Stromal cell of bone marrow (primary cell): ENCODE measurements around the gene IBTK.
A peak's percentile ranks its signal among the peaks of the same experiment; 100 is the strongest.
"Not testable (repeated sequence)": the region's sequence is repeated elsewhere in the genome, so short reads cannot be mapped to it uniquely, and the experiment has no call there.

Source experiments
- DNase-seq: peaks from one replicate; pipeline ENCODE4 v3.0.0-alpha.2; 2012; ENCODE audit warnings: low read depth

IBTK gene, protein sequence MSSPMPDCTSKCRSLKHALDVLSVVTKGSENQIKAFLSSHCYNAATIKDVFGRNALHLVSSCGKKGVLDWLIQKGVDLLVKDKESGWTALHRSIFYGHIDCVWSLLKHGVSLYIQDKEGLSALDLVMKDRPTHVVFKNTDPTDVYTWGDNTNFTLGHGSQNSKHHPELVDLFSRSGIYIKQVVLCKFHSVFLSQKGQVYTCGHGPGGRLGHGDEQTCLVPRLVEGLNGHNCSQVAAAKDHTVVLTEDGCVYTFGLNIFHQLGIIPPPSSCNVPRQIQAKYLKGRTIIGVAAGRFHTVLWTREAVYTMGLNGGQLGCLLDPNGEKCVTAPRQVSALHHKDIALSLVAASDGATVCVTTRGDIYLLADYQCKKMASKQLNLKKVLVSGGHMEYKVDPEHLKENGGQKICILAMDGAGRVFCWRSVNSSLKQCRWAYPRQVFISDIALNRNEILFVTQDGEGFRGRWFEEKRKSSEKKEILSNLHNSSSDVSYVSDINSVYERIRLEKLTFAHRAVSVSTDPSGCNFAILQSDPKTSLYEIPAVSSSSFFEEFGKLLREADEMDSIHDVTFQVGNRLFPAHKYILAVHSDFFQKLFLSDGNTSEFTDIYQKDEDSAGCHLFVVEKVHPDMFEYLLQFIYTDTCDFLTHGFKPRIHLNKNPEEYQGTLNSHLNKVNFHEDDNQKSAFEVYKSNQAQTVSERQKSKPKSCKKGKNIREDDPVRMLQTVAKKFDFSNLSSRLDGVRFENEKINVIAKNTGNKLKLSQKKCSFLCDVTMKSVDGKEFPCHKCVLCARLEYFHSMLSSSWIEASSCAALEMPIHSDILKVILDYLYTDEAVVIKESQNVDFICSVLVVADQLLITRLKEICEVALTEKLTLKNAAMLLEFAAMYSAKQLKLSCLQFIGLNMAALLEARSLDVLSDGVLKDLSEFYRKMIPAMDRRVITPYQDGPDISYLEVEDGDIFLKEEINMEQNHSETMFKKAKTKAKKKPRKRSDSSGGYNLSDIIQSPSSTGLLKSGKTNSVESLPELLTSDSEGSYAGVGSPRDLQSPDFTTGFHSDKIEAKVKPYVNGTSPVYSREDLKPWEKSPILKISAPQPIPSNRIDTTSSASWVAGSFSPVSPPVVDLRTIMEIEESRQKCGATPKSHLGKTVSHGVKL (N-terminal part only)

DNA sequence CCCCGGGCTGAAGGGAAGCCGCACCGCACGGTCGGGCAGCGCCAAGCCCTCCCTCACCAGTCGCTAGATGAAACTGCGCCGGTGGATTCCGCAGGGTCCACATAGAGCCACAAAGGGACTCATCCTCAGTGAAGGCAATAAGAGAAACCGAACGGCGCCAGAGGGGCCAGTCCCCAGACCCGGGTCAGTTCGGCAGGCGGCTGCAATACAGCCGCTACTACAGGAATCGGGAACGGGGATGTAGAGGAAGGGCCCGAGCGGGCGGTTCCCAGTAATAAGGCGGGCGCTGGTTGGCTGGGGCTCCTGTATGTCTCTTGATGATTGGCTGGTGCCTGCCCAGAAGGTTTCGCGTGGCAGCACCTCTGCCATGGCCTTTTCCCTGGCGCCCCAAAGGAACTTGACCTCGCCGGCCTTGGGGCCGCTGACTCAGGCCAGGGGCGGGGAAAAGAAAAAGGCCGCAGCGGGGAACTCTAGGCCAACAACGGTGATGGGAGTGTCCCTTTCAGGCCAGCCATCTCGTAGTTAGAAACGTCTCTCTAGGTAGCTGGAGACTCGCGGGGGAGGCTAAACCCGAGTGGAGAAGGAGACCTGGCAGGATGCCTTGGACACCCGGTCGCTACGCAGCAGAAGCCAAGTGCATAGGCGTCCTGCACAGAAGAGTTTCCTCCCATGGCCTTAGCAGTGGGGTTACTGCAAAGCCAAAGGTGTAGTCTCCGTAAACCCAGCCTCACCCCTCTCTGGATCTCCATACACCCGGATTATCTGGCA lies at the start of gene IBTK:
IBTK (minus strand) TSS at position 240 of the 768 bp plus-strand sequence. CDS start 7,258 bp downstream, outside the sequence.
- DNase-seq = peak; percentile 91

DNA sequence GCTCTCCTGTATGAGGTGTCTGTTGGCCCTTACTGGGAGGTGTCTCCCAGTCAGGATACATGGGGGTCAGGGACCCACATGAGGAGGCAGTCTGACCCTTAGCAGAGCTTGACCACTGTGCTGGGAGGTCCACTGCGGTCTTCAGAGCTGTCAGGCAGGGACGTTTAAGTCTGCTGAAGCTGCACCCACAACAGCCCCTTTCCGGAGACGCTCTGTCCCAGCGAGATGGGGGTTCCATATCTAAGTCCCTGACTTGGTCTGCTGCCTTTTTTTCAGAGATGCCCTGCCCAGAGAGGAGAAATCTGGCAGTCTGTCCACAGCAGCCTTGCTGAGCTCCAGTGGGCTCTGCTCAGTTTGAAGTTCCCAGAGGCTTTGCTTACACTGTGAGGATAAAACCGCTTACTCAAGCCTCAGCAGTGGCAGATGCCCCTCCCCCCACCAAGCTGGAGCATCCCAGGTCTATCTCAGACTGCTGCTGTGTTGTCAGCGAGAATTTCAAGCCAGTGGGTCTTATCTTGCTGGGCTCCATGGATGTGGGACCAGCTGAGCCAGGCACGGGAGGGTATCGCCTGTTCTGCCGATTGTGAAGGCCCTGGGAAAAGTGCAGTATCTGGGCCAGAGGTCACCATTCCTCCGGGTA lies 36.3 kb upstream of the IBTK start:
- DNase-seq = no peak

DNA sequence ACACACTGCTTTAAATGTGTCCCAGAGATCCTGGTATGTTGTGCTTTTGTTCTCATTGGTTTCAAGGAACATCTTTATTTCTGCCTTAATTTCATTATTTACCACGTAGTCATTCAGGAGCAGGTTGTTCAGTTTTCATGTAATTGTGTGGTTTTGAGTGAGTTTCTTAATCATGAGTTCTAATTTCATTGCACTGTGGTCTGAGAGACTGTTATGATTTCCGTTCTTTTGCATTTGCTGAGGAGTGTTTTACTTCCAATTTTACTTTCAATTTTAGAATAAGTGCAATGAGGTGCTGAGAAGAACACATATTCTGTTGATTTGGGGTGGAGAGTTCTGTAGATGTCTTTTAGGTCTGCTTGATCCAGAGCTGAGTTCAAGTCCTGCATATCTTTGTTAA lies 34.0 kb upstream of the IBTK start:
- DNase-seq = not testable (repeated sequence)

DNA sequence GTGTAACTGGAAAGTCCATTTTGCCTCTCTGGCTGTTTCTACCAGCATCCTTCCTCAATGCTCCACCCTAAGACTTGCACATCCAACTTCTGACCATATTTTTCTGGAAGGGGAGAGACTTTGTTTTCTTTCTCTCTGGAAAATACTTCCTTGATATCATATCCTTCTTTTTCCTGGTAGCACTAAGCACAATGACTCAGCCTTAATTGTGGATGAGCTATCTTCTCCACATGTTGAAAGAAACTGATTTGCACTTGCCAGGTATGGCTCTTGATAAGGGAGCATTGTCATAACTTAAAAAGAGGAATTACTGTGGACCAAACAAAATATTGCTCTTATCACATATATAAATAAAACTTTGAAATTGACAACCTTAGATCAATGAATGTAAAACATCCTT lies 30.1 kb upstream of the IBTK start:
- DNase-seq = no peak

DNA sequence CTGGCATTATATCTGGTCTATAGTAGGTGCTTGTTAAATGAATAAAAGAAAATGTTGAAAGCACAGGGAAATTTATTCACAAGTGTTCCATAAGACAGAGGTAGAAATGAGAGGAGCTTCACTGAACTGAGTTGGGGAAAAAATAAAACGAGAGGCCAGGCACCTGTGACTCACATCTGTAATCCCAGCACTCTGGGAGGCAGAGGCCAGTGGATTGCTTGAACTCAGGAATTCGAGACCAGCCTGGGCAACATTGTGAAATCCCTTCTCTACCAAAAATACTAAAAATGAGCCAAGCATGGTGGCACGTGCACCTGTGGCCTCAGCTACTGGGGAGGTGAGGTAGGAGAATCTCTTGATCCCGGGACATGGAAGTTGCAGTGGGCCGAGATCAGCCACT lies 28.1 kb upstream of the IBTK start:
- DNase-seq = no peak

DNA sequence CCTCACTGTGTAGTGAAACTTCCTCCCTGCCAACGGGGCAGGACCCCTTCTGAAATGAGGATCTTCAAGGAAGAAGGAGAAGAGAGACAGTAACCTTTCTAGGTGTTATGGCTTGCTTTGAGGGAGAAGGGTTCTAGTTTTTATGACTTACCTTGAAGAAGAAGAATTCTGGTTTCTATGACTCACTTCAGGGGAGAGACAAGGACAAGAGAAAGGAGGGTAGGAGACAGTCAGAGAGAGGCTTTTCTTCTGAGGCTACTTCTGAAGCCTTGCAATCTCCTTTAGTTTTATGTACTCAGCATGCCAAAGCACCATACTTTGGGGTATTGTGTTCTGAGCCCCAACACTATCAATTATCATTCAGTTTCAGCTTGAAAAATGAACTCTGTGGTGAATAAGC lies 25.8 kb upstream of the IBTK start:
- DNase-seq = no peak

DNA sequence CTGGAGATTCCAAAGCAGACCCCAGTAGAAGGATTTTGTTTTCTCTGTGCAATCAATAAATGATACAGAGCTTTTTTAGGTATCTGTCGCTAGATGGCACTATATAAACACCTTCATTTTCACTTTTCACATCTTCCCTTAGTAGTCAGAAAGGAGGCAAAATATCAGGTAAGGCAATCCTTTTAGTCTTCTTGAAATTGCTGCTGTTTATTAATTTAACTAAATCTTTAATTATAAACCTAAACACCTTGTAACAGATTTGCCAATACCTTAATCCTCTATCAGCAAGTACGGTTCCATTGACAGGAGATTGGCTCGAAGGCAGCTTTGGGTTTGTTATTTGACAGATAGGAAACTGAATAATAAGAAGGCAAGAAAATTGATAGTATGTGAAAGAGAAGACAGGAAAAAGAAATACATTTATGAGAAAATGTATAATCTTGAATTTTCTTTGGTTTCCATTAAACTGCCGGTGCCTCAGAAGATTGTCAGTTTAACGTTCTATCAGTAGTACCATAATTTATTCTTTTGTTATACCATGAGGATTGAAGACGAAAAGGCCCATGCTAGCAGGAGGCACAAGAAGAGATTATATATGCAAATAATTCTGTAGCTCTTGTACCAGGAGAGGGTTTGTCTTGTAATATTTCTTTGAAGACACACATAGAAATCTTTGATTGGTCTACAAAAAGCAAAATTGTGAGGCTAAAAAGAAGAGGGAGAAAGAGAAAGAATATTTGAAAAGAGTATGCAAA lies 23.5 kb upstream of the IBTK start:
- DNase-seq = no peak

DNA sequence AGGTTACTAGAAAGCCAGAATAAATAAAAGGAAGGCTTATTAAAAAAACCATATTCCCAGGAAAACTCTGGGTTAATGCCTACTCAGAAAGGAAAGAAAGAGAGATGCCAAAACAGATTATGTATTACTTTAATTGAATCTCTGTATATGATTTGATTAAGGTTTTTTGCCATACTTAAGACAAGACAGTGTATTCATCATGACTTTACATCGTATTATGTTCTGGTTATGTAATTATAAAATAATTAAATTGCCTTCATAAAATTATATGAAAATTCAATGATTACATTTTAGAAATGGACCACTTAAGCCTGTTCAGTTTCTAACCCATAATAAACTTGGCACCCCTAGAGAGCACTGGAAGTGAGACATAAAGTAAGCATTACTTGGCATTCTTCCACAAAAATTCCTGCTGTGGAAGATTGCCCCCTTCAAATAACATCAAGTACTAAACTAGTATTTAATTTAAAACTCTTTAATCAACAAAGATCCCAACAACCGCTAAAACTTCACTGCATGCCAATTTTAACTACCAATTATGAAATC lies 20.8 kb upstream of the IBTK start:
- DNase-seq = no peak

DNA sequence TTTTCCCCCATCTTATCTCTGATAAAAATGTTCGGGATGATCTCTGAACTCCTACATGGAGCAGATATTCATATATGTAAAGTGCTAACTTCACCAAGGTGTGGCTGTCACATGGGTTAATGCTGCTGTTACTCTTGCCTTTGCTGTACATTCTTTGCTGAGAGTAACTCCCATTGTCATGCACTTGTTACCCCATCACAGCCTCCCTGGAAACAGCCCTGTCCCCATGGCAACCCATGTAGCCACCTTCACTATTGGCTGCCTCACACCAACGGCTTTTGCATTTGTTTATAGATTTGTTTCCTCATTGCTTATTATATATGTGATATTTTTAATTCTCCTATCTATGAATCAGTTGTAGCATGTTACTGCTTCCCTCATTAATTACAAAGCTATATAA lies 17.3 kb upstream of the IBTK start:
- no peak for DNase-seq

DNA sequence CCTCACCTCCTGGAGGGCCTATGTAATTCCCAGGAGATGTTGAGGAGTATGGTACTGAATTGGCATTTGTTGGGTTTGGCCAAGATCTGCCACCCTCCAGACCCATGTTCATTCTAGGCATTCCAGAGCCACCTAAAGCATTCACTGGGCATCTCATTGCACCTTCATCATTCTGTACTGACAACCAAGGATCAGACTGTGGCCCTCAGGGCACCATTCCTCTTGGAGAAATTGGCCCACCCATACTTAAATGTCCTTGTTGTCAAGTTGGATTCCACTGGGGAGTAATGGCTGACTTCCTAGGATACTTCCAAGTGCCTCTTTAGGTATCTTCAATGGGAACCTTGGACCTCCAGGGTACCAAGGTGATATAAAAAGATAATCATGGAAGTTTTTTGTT lies 16.8 kb upstream of the IBTK start:
- no peak for DNase-seq

DNA sequence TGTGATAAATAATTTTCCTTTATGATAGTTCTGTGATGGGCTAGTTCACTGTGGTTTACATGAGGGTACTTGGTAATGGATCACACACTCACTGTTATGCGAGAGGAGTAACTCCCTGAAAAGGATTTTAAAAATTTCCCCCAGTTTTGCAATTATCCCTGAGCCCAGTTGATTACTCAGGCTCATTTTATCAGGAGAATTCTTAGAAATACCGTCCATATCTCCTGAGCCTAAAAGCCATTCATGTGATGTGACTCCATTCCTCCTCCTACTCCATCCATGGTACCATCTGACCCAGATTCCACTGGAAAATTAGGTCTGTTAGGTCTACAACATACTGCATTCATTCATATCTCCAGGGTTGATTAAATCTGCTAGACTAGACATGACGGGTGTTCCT lies 16.4 kb upstream of the IBTK start:
- no peak for DNase-seq

DNA sequence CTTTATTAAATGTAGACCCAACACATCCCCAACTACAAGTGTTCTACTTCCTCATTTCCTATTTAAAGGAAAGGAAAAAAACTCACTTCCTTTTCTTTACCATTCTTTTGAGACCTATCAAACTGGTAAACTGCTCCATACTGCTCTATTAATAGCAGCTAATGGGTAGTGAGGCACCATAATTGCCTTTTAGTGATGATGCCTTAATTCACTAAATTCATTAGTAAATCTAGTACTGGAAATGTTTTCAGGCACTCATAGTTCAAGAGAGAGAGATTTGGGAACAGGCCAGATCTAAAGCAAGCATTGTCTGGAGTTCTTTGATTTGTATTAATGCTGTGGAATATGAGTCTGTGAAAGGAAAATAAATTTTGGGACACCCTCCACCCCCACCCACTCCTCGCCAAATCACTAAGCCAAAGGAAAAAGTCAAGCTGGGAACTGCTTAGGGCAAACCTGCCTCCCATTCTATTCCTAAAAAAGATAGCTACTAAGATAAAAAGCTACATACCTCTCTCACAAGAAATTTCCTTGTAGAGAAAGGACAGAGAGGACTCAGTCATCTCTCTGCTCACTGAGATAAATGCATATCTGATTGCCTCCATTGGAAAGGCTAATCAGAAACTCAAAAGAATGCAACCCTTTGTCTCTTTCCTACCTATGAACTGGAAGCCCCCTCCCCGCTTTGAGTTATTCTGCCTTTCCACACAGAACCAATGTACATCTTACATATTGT lies 13.6 kb upstream of the IBTK start:
- no peak for DNase-seq

DNA sequence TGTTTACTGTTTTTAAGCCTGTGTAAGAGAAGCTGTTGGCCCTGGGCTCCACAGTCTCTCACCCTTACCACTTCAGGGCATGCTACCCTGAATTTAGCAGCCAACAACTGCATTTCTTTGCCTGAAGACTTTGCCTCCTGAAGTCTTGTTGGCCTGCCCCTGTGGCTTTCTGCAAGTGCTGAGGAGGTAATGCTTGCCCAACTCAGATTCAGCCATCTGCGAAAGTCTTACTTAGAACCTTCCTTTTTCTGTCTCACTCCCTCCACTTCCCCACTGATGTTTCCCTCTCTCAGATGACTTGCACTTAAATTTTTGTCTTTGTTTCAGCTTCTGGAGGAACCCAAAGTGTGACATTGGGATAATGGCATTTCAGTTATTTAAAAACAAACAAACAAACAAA lies 11.8 kb upstream of the IBTK start:
- no peak for DNase-seq

DNA sequence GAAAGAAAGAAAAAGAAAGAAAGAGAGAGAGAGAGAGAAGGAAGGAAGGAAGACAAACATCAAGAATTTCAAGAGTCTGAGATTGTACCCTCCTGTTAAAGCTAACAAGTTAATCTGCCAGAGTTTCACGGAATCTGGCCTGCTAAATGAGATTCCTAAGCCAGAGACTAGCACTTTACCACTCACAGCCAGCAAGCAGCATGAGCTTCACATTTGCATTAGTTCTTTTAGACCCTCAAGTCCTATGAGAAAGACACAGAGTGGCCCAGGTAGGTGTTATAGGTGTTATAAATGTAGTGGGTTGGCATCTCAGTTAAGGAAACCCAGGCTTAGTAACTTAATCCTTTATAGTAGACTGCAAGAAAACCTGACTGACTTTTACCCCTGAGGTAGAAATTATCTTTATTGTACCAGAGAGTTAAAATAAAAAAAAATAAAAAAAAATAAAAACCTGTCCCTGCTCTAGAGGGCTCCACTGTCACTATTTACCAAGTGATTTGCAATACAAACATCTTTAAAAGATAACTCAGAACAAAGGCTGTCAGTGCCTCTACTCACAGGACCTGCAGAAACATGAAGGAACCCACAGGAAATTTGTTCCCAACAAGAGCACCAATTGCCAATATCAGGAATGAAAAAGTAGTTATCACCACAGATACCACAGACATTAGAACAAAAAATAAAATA lies 9.7 kb upstream of the IBTK start:
- no peak for DNase-seq

DNA sequence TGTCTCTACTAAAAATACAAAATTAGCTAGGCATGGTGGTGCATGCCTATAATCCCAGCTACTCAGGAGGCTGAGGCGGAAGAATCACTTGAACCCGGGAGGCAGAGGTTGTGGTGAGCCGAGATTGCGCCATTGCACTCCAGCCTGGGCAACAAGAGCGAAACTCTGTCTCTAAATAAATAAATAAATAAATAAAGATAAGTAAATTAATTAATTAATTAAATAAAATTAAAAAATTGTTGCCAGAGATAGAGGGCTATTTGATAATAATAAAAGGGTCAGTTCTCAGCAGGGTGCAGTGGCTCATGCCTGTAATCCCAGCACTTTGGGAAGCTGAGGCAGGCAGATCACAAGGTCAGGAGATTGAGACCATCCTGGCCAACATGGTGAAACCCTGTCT lies 7.2 kb upstream of the IBTK start:
- DNase-seq = not testable (repeated sequence)

DNA sequence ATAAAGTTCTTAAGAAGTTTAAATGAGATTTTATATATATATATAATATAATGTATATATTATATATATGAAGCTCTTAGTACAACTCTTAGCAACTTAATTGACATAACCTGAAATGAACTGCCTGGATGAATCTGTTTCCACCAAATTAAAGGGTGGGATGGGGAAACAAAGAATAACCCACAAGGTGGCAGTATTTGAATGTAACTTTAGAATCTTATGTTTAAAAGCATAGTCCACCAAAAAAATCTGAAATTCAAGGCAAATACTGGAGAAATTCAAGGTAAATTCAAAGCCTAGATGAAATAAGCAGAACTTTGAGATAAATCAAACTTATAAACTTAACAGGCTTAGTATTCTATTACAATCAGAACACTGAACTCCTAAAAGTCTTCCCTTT lies 4.4 kb upstream of the IBTK start:
- DNase-seq = no peak

DNA sequence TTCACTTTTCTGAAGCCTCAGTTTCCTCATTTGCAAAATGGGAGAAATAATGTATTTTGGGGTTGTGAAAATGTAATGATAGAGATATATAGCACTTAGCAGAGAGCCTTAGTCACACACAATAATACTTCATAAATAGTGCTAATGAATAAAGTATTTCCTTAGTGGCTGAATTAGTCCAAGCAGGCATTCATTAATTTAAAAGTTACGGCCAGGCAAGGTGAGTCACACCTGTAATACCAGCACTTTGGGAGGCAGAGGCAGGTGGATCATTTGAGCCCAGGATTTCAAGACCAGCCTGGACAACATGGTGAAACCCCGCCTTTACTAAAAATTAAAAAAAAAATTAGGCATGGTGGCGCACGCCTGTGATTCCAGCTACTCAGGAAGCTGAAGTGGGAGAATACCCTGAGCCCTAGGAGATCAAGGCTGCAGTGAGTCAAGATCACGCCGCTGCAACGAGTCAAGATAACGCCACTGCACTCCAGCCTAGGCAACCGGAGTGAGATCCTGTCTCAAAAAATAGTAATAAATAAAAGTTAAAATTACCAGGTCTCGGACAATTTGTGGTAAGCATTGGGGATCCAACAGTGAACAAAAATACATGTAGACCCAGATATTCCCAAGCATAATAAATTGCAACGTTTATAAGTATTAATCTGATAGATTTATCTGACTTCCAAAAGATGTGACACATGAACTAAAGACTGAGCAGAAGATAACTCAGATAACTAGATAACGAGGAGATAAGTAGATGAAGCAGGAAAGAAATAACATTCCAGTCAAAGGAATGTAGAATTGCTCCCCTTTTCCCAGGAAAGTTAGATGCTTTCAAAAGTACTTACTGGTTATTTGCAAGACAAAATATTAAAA lies 2.1 kb upstream of the IBTK start:
- no peak for DNase-seq

DNA sequence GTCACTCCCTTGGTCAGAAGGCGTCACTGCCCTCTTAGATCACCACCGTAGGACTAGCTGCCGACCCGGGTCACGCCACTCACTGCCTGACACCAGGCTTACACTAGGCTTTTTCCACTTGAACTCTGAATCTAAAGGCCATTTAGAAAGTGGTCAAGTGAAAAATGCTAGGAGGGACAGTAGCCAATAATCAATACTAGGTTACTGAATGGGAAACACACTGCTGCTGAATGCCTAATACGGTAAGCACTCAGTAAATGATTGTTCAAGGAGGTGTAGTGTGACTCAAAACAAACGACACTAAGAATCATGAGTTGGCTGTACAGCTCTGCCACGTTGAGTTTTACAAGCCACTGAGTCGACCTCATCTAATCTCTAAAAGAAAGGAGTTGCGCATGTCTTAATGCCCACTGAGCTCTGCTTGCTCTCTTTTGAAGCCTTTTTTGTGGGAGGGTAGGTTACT lies 760 bp upstream of the IBTK start:
- peak; percentile 59 for DNase-seq
